Measurements from ENCODE around the gene CHST11.
"Not testable (repeated sequence)": the region's sequence is repeated elsewhere in the genome, so short reads cannot be mapped to it uniquely, and the experiment has no call there.

The CHST11 gene

GRCh38 chr12:104544836-104545235 is 88.1 kb downstream of the CHST11 start:
- DNase-seq (ENCODE audit: extremely low spot score, insufficient read length, low read depth) (no peak), FAIRE-seq (no peak)

GRCh38 chr12:104546575-104546974 is 89.8 kb downstream of the CHST11 start:
- no peak for FAIRE-seq
- DNase-seq (ENCODE audit: extremely low spot score, insufficient read length, low read depth): no peak

DNA sequence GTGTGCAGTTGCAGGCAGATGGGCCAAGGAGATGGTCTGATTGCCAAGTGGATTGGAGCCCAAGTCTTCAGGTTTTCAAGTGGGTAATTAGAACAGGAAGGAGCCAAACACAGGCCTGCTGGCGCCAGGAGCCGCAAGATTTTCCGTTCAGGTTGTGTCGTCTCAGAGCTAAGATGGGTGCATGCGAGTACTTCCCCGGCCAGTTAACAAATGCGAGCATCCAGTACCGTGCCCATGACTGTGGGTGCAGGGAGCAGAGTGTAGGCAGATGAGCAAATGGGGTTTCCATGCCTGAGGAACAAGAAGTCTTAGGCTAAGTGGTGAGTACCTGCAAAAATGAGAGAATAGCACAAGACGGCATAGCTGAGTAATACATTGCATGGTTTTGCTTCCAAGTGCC is 90.5 kb downstream of the CHST11 start:
- no peak for DNase-seq (ENCODE audit: extremely low spot score, insufficient read length, low read depth)
- no peak for FAIRE-seq

- FAIRE-seq: no peak
- DNase-seq (ENCODE audit: extremely low spot score, insufficient read length, low read depth): no peak
These were observed 93.2 kb downstream of the CHST11 start for GRCh38 chr12:104549815-104550480.

DNA sequence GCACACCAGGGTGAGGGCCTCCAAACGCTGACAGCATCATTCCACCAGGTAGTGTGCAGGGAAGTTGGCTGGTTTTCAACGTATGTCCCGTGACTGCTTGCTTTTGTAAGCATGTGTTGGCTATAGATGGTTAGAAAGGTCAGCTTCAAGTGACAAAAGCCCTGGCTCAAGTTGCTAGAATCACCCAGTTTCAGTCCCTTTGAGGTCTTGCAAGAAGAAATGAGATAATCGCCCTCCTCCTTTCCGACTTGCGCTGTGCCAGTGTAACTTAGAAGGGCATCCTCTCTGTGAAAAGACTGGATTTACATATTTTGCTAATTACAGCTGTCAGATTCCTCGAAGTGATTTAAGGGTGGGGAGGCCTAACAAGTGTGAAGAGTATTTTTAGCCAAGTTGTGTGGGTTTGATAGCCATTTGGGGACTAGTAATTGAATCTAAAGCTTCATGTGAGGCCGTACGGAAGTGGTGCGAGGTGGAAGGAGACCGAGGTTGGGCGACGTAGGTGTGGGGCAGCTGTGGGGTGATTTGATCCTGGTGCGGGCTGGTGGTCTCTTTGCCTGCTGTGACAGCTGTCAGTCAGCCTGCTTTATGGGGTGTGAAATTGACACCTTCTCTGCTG is 94.7 kb downstream of the CHST11 start:
- peak; percentile 74 for FAIRE-seq
- DNase-seq (ENCODE audit: extremely low spot score, insufficient read length, low read depth): no peak

- no peak for FAIRE-seq
These were observed 96.7 kb downstream of the CHST11 start for GRCh38 chr12:104553421-104553820.

GRCh38 chr12:104555648-104556047 is 98.9 kb downstream of the CHST11 start:
- FAIRE-seq: no peak
- DNase-seq (ENCODE audit: extremely low spot score, insufficient read length, low read depth): no peak

More at GRCh38 chr12:104553421-104553820, 96.7 kb downstream of the CHST11 start:
- no peak for DNase-seq (ENCODE audit: extremely low spot score, insufficient read length, low read depth)

DNA sequence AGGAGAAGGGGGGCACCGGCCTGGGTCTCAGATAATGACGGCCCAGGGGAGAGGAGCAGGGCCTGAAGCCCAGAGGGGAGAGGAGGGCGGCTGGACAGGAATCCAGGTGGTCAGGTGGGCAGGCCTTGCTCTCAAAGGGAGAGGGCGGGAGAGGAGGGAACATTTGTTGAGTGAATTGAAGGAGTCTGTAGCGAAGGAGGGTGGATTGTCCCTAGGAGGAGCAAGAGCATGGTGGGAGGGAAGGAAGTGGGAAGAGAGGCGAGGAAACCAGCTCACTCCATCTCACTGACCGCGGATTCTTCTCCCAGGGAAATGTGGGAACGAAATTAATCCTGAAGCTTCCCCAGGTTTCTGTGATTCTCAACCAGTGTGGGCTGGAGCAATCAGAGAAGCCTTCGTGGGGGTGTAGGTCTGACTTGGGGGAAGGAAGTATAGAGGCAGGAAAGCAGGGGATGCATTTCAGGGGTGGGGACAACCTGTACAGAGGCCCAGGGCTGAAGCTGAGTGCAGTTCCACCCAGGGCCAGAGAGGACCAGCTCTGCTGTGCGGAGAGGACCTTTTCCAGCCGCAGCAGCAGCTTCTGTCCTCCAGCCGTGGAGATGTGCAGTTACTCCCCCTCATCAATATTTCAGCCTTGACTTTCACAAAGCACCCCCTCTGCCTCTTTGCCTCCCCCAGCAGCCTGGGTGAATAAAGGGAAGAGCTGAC is 100.9 kb downstream of the CHST11 start:
- DNase-seq (ENCODE audit: extremely low spot score, insufficient read length, low read depth) (no peak), FAIRE-seq (no peak)

DNA sequence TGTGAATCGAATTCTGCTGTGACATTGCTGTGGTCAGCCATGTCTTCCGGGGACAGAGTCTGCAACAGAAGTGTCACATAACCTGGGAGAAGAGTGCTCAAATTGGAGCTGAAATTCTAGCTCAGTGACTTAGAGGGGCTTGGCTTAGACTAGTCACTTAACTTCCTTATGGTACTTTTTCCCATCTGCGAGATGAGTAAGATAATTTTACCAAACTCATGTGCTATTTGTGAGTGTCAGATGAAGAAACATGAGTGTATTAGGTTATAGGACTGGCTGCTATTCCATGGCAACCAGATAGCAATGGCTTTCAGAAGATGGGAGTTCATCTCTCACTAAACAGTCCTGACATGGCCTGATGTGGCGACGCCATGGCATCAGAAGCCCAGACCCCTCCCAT is 104.1 kb downstream of the CHST11 start:
- DNase-seq (ENCODE audit: extremely low spot score, insufficient read length, low read depth) (no peak), FAIRE-seq (no peak)

GRCh38 chr12:104562763-104563162 is 106.0 kb downstream of the CHST11 start:
- FAIRE-seq (no peak), DNase-seq (ENCODE audit: extremely low spot score, insufficient read length, low read depth) (no peak)

GRCh38 chr12:104564662-104565061 is 107.9 kb downstream of the CHST11 start:
- DNase-seq (ENCODE audit: extremely low spot score, insufficient read length, low read depth); FAIRE-seq: not testable (repeated sequence)

DNA sequence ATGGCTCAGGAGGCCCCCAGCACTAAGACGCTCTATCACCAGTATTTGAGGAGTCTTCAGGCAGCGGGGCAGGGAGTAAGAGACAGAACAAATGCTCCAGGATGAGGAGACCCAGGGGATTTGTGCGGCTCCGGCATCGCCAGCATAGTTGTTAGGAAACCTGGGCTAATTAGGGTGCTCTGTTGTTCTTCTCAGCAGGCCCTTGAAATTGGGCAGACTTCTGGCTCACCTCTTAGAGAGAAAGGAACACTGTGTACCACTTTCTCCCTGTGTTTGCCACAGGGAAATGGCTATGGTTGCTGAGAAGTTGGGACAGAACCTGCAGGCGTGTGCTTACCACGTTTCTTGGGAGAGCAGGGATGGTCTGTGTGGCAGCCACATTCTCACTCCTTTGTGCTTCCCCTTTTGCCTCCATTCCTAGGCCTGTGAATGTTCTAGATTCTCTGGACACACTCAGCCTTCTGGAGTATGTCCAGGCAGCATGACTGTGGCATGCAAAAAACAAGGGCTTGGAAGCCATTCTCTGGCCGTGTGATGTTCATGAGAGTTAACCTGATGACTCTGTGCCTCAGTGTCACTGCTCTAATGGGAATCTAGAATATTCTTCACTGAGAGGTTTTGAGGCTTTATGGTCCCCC is 109.0 kb downstream of the CHST11 start:
- DNase-seq (ENCODE audit: extremely low spot score, insufficient read length, low read depth): no peak
- FAIRE-seq: no peak

- DNase-seq (ENCODE audit: extremely low spot score, insufficient read length, low read depth) (no peak), FAIRE-seq (no peak)
These were observed 109.7 kb downstream of the CHST11 start for GRCh38 chr12:104566244-104566993.

GRCh38 chr12:104567832-104568486 is 111.2 kb downstream of the CHST11 start:
- FAIRE-seq: no peak
- no peak for DNase-seq (ENCODE audit: extremely low spot score, insufficient read length, low read depth)

- DNase-seq (ENCODE audit: extremely low spot score, insufficient read length, low read depth): no peak
- FAIRE-seq: no peak
These were observed 111.7 kb downstream of the CHST11 start for GRCh38 chr12:104568487-104568868.

- FAIRE-seq (no peak), DNase-seq (ENCODE audit: extremely low spot score, insufficient read length, low read depth) (no peak)
These were observed 112.2 kb downstream of the CHST11 start for GRCh38 chr12:104568935-104569334.

DNA sequence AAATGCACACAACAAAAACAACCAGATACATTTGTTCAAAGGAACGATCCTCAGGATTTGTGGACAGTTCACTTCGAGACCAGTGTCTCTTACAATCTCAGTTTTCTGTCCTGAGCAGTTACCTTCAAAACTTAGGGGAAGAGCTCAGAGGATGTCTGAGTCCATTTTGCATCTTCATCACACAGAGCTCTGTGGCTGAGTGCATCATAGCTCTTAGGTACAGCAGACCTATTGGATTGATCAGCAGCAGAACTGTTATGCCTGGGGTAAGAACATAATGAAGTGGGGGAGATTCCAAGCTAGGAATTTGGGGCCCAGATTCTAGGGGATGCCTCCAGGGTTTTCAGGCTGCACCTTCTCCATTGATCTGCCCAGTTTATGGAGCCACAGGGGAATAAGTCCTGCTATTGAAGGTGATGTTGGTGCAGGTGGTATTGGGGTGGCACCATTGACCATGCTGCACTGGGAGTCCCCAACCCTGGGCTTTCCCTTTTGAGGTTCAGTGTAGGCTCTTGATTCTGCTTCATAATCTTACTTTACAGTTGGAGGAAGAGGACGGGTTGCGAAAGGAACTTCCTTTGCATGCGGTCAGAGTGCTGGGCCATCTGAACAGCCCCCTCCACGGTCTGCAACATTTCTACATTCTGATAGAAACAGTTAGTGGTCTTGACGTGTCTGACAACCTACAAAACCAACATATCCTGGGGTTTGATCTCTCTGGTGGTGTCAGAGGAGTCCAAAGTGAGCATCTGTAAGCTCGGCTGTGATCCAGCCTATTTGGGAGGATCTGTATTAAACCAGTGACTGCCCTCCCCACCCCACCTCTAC is 112.8 kb downstream of the CHST11 start:
- DNase-seq (ENCODE audit: extremely low spot score, insufficient read length, low read depth) (peak; percentile 35), FAIRE-seq (peak; percentile 97)

- no peak for FAIRE-seq
These were observed 113.6 kb downstream of the CHST11 start for GRCh38 chr12:104570174-104570907.

More at GRCh38 chr12:104570174-104570907, 113.6 kb downstream of the CHST11 start:
- DNase-seq (ENCODE audit: extremely low spot score, insufficient read length, low read depth): no peak
